HUES64 (cell line): ENCODE measurements around the gene GLRA3.

Source experiments
- H3K27ac ChIP-seq: 2 replicates; pipeline ENCODE4 v1.7.0; 2013; ENCODE audit warnings: low read depth, low read length, inconsistent platforms
- H3K27me3 ChIP-seq: 2 replicates; pipeline ENCODE4 v1.6.1; 2013; ENCODE audit warnings: mild to moderate bottlenecking, low read length; ENCODE audit not compliant: insufficient read depth
- H3K36me3 ChIP-seq: 2 replicates; pipeline ENCODE4 v1.6.1; 2013; ENCODE audit warnings: mild to moderate bottlenecking, low read length; ENCODE audit not compliant: insufficient read depth
- H3K4me1 ChIP-seq: 2 replicates; pipeline ENCODE4 v1.6.1; 2013; ENCODE audit warnings: mild to moderate bottlenecking, low read length, moderate library complexity; ENCODE audit not compliant: insufficient read depth
- H3K4me3 ChIP-seq: 2 replicates; pipeline ENCODE4 v1.5.1; 2013; ENCODE audit warnings: mild to moderate bottlenecking, low read length, moderate library complexity
- H3K9ac ChIP-seq: 2 replicates; pipeline ENCODE4 v1.6.1; 2013; ENCODE audit warnings: mild to moderate bottlenecking, low read depth, low read length
- H3K9me3 ChIP-seq: 2 replicates; pipeline ENCODE4 v1.6.1; 2013; ENCODE audit warnings: low read depth, low read length; ENCODE audit not compliant: insufficient read depth
- WGBS: fragments of 150-250, 120-280 bp; methylation state at CpG from one replicate; pipeline ENCODE4 v1.1.7; 2013; ENCODE audit warnings: missing lambda C conversion rate; 5-methylcytosine and 5-hydroxymethylcytosine counted together

Gene GLRA3

DNA sequence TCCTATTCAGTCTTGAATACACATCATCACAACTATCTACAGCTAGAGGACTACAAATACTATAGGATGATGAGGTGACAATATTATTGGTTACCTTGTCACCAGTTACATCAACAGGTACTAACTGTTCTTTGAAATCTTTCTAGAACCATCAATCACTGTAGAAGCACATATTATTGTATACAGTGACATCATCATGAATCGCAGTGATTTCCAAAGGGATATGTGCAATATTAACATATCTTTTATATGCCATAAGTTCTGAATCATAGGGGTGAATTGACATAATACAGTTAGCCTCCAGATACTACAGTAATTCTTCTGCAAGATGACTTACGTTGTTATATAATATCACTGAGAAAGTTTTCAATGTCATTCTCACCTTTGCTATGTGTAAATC is 201.6 kb downstream of the GLRA3 start:
- H3K4me1 ChIP-seq: no peaks in the 10 kb centered on the region; the same call in 1 of the 2 replicates
- no peaks in the 10 kb centered on the region for H3K27me3 ChIP-seq
- 100% methylated on average over 1 of the region's 2 CpGs for WGBS
- no peaks in the 10 kb centered on the region for H3K9me3 ChIP-seq
- no peak overlapping the region for H3K9ac ChIP-seq
- H3K27ac ChIP-seq: no peak overlapping the region
- H3K36me3 ChIP-seq: no peaks in the 10 kb centered on the region
- H3K4me3 ChIP-seq: no peak overlapping the region

DNA sequence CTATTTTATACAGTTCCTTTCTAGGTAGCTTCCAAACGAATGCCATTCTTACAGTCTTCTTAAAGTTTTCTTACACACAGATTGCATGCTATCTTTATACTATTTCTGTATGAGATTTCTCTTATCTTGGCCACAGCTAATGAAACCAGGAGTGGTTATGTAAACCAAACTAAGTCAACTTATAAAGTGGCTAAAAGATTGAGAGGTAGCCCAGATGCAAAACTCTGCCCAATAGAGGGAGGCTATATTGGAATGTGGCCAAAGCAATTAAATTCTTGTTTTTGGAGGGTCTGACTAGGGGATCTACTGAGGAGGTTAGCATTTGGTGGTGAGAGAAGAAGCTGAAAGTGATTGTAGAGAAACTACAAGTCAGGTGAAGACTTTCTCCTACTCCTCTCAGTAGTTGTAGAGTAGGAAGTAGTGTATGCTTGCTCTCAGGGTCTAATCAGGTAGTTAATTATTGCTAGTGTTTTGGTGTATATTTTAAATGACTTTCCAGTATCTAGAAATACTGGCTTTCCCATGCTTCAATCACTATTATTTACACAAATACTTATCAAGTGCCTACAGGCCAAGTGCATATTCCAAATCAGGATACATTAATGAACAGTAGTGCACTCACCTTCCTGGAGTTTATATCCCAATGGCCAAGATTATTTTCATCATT is 202.6 kb downstream of the GLRA3 start:
- Histone ChIP-seq H3K27ac (no peak overlapping the region), H3K9ac (no peak overlapping the region), H3K4me3 (no peak overlapping the region), H3K9me3 (no peaks in the 10 kb centered on the region), H3K36me3 (no peaks in the 10 kb centered on the region), H3K4me1 (no peaks in the 10 kb centered on the region; the same call in 1 of the 2 replicates), H3K27me3 (no peaks in the 10 kb centered on the region)
- WGBS: no CpG with 5 or more reads among the region's 1 CpG

DNA sequence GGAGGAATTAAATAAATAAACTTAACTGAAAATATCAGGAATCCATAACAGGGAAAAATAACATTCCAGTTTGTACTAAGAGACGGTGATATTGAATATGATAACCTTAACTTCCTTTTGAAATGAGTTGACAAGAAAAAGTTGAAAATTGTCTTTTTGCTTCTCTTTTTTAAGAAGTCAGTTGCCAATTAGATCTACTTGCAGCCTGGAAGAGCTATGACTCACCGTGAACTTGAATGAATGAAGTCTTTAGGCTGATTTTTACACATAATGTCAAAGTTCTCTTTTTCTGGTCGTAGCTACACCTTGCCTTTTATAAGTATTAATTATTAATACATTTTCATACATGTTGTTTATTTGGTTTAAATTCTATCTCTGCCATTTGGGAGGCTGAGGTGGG is 212.4 kb downstream of the GLRA3 start:
- Histone ChIP-seq H3K4me3 (no peak overlapping the region), H3K4me1 (no peaks in the 10 kb centered on the region), H3K27me3 (no peaks in the 10 kb centered on the region), H3K27ac (no peak overlapping the region), H3K9ac (no peak overlapping the region), H3K9me3 (peaks cover 8% of the 10 kb centered on the region), H3K36me3 (no peaks in the 10 kb centered on the region)
- 96% methylated on average over 2 of the region's 3 CpGs for WGBS

DNA sequence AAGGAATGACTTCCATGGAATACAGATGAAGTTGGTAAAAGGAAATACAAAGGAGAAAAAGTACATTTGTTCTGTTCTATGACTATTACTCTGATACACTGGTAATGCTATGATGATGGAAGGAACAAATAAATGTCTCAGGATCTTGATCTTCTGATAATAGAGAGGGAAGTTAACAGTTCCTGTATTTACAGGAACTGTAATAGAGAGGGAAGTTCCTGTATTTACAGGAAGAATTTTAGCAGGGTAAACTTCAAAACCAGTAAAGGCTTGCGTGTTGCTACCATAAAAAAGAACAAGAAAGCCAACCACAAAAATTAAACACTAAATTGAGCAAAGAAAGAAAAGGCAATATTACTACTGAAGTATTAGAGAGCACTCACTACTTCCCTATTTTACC is 215.1 kb downstream of the GLRA3 start:
- Histone ChIP-seq H3K27me3 (no peaks in the 10 kb centered on the region), H3K4me1 (no peaks in the 10 kb centered on the region), H3K4me3 (no peak overlapping the region), H3K36me3 (no peaks in the 10 kb centered on the region), H3K9ac (no peak overlapping the region), H3K9me3 (peaks cover 17% of the 10 kb centered on the region), H3K27ac (no peak overlapping the region)
- 83% methylated on average over 1 of the region's 1 CpG for WGBS

DNA sequence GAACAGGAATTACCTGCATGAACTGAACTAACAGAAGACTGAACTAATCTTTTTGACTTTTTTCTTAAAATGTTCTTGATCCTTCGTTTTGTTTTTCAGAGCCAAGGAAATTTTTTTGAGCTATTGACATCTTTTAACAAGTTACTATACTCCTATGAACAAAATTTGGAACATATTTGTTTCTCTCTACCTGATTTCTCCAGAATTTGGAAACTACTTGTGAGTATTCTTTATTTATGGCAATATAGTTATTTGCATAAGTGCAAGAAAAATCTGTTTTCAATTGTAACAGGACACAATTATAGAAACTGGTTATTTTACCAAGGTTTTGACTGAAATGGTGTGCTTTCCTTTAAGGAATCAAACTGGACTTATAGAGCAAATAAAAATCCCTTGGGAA is 217.3 kb downstream of the GLRA3 start:
- no peak overlapping the region for H3K4me3 ChIP-seq
- H3K4me1 ChIP-seq: peaks cover 16% of the 10 kb centered on the region
- H3K36me3 ChIP-seq: no peaks in the 10 kb centered on the region
- H3K9ac ChIP-seq: no peak overlapping the region
- peaks cover 17% of the 10 kb centered on the region for H3K9me3 ChIP-seq
- no peaks in the 10 kb centered on the region for H3K27me3 ChIP-seq
- H3K27ac ChIP-seq: no peak overlapping the region
- WGBS: 87% methylated on average over 1 of the region's 1 CpG

DNA sequence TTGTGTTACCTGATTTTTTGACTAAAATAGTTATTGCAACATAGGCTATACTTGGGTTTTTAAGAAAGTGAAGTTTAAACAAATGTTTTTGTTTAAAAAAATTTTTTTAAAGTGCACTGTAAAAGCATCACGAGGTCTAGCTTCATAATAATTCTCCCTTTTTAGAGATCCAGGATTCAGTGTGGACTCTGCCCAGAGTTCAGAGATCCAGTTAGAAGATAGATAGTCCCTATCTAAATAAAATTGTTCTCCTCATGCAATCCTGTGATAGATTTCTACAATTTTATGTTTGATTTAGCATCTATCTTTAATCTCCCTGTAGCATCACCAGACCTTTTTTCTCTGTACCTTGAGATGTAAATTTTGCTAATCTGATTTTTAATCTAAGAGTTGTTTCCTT is 221.3 kb downstream of the GLRA3 start:
- 80% methylated on average over 1 of the region's 1 CpG for WGBS
- no peaks in the 10 kb centered on the region for H3K27me3 ChIP-seq
- H3K9me3 ChIP-seq: peaks cover 16% of the 10 kb centered on the region
- H3K4me3 ChIP-seq: no peak overlapping the region
- H3K36me3 ChIP-seq: no peaks in the 10 kb centered on the region
- no peak overlapping the region for H3K27ac ChIP-seq
- no peak overlapping the region for H3K9ac ChIP-seq
- peaks cover 21% of the 10 kb centered on the region for H3K4me1 ChIP-seq

DNA sequence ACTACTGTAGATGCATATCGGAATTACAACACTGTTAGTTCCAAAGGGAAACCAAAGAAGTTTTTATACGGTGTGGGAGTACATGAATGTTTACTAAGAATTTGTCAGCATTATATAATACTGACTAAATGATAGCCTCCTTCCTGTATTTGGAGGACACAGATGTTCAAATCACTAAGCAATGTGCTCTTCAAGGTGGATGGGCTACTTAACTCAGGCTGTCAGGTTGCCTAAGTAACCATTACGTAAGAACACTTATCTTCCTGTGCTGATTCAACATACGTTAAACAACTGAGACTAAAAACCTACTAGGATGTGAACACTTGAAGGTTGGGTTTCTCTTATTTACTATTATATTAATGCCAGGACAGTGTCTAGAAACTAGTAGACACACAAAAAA is 224.8 kb downstream of the GLRA3 start:
- H3K27me3 ChIP-seq: no peaks in the 10 kb centered on the region
- no peak overlapping the region for H3K9ac ChIP-seq
- no peak overlapping the region for H3K27ac ChIP-seq
- H3K4me1 ChIP-seq: peaks cover 21% of the 10 kb centered on the region
- 92% methylated on average over 4 of the region's 4 CpGs for WGBS
- H3K9me3 ChIP-seq: no peaks in the 10 kb centered on the region
- no peaks in the 10 kb centered on the region for H3K36me3 ChIP-seq
- H3K4me3 ChIP-seq: no peak overlapping the region

DNA sequence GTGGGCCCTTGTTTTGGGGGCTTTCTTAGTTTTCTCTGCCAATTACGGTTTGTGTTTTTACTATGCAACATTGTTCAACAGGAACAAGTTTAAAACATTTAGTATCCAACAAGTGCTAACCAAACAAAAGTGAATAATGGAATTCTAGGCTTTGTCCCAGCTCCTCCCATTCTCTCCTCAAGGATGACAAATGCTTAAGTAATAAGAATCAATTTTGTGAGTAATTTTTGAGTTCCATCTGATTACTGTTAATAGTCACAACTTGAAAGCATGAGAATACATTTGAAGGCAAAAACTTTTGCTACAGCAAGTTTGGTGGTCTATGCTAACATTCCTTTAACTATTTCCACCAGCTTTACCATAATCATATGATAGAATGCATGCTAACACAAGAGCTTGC is 228.7 kb downstream of the GLRA3 start:
- WGBS: 90% methylated on average over 1 of the region's 1 CpG
- H3K27ac ChIP-seq: no peak overlapping the region
- H3K4me1 ChIP-seq: no peaks in the 10 kb centered on the region
- no peak overlapping the region for H3K9ac ChIP-seq
- H3K9me3 ChIP-seq: no peaks in the 10 kb centered on the region
- no peaks in the 10 kb centered on the region for H3K36me3 ChIP-seq
- H3K4me3 ChIP-seq: no peak overlapping the region
- H3K27me3 ChIP-seq: no peaks in the 10 kb centered on the region

DNA sequence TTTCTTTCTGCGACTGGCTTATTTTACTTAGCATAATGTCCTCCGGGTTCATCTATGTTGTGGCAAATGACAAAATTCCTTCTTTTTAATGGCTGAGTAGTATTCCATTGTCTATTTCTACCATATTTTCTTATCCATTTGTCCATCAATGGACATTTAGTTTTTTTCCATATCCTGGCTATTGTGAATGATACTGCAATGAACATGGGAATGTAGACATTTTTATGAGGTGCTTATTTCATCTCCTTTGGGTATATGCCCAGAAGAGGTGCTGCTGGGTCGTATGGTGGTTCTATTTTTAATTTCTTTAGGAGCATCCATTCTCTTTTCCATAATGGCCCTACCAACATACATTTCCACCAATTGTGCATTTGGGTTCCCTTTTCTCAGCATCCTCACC is 230.2 kb downstream of the GLRA3 start:
- Histone ChIP-seq H3K27me3 (no peaks in the 10 kb centered on the region), H3K27ac (no peak overlapping the region), H3K36me3 (no peaks in the 10 kb centered on the region), H3K9me3 (no peaks in the 10 kb centered on the region), H3K4me1 (no peaks in the 10 kb centered on the region), H3K4me3 (no peak overlapping the region), H3K9ac (no peak overlapping the region)
- 98% methylated on average over 2 of the region's 3 CpGs for WGBS

DNA sequence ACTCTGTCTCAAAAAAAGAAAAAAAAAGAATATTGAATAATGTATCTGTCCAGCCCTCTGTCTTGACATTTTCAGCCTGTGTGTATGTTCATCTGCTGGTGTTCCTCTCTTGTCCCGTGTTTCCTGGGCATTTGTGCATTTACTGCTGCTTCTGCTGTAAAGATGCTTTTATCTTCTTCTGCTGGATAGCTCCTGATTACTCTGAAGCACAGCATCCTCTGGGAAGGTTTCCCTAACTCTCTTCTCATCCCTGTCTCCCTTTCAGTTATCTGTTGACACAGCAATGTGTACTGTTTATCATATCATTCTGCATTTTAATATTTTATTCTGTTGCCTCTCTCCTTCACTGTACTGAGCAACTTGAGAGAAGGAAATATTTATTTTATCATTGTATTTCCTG is 232.5 kb downstream of the GLRA3 start:
- Histone ChIP-seq H3K36me3 (no peaks in the 10 kb centered on the region), H3K9me3 (no peaks in the 10 kb centered on the region), H3K9ac (no peak overlapping the region), H3K27me3 (no peaks in the 10 kb centered on the region), H3K4me1 (no peaks in the 10 kb centered on the region), H3K4me3 (no peak overlapping the region), H3K27ac (no peak overlapping the region)
- 88% methylated on average over 1 of the region's 1 CpG for WGBS

DNA sequence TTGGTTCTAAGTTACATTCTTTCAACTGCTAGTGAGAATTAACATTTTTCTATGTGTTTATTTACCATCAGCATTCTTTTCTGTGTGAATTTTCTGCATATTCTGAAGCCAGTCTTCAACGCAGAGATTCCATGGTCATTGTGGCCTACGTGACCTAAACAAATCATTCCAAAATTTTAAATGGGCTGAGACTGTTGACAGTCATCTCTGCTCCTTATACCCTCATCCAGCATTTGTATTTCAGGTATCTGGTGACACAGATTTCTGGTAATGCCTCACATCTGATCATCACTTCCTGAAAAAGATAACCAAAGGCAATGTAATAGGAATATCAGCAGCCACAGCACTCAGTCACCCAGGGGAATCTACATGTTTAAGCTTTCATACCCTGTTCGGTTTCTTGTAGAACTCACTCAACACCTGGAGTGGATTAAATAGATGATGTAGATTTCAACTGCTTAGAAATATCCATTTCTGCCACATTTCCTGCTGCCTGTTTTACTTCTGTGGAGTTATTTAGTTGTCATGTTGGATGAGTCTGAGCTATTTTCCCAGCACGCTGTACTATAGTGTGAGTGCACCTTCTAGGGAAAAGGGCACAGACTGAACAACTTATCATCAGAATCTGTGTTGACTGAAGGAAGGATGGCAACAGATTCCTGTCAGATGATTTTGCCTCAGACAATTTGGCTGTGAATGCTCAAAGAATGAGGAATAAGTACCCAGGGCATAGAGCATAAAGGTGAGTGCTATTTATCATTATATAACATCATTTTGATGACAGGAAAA is 233.7 kb downstream of the GLRA3 start:
- Histone ChIP-seq H3K9me3 (no peaks in the 10 kb centered on the region), H3K27me3 (no peaks in the 10 kb centered on the region), H3K36me3 (no peaks in the 10 kb centered on the region), H3K27ac (no peak overlapping the region), H3K4me1 (0 out of 2 replicates have a peak, but pooled peaks cover 4% of the 10 kb centered on the region), H3K4me3 (no peak overlapping the region), H3K9ac (no peak overlapping the region)
- WGBS: 92% methylated on average over 3 of the region's 4 CpGs
